GM19324 (cell line): ENCODE data around the gene LIN9.
"Not testable (repeated sequence)": the region's sequence is repeated elsewhere in the genome, so short reads cannot be mapped to it uniquely, and the experiment has no call there.

Source experiments
- ATAC-seq: cut with Tn5 transposase; IDR thresholded peaks from one replicate; pipeline ENCODE4 v1.9.1; 2021; ENCODE audit warnings: mild to moderate bottlenecking, moderate library complexity; ENCODE audit not compliant: unreplicated experiment, low FRiP score

LIN9 gene

GRCh38 chr1:226277897-226278296 lies 31.1 kb downstream of the LIN9 start:
- no peak for ATAC-seq

- ATAC-seq: no peak
These were observed 32.0 kb downstream of the LIN9 start for GRCh38 chr1:226276987-226277386.

GRCh38 chr1:226276077-226276682 lies 32.8 kb downstream of the LIN9 start:
- no peak for ATAC-seq

GRCh38 chr1:226274138-226274537 lies 34.8 kb downstream of the LIN9 start:
- no peak for ATAC-seq

GRCh38 chr1:226272233-226272902 lies 36.6 kb downstream of the LIN9 start:
- not testable (repeated sequence) for ATAC-seq

- ATAC-seq: no peak
These were observed 40.4 kb downstream of the LIN9 start for GRCh38 chr1:226268421-226269124.

GRCh38 chr1:226261818-226262217 lies 47.1 kb downstream of the LIN9 start:
- ATAC-seq: no peak

- no peak for ATAC-seq
These were observed 53.6 kb downstream of the LIN9 start for GRCh38 chr1:226255380-226255779.

- no peak for ATAC-seq
These were observed 55.0 kb downstream of the LIN9 start for GRCh38 chr1:226253933-226254332.

GRCh38 chr1:226252841-226253240 lies 56.1 kb downstream of the LIN9 start:
- not testable (repeated sequence) for ATAC-seq

GRCh38 chr1:226250511-226250910 lies 58.5 kb downstream of the LIN9 start:
- ATAC-seq: no peak

GRCh38 chr1:226248796-226249195 lies 60.2 kb downstream of the LIN9 start:
- no peak for ATAC-seq

- ATAC-seq: no peak
These were observed 60.9 kb downstream of the LIN9 start for GRCh38 chr1:226248091-226248490.

- no peak for ATAC-seq
These were observed 69.5 kb downstream of the LIN9 start for GRCh38 chr1:226239421-226239820.

- no peak for ATAC-seq
These were observed 72.1 kb downstream of the LIN9 start for GRCh38 chr1:226236826-226237225.

GRCh38 chr1:226233806-226234205 lies 75.2 kb downstream of the LIN9 start:
- ATAC-seq: no peak

GRCh38 chr1:226233293-226233692 lies 75.7 kb downstream of the LIN9 start:
- ATAC-seq: peak; percentile 87

- ATAC-seq: peak; percentile 56
These were observed 82.4 kb downstream of the LIN9 start for GRCh38 chr1:226226601-226227000.

GRCh38 chr1:226223786-226224244 lies 85.1 kb downstream of the LIN9 start:
- peak; percentile 46 for ATAC-seq

- peak; percentile 33 for ATAC-seq
These were observed 85.7 kb downstream of the LIN9 start, which contains the start of gene MIXL1 for GRCh38 chr1:226223157-226223785. Gene MIXL1 (plus strand): TSS chr1:226223664. CDS start chr1:226223682, 18 bp downstream.

GRCh38 chr1:226222686-226223085 lies 86.3 kb downstream of the LIN9 start:
- ATAC-seq: no peak
